Measurements from ENCODE around the gene ZNF746. TPM values are rescaled to one million over a fixed set of nuclear protein-coding genes. Genes with fewer than 3 reads are reported as not detected.

ZNF746 gene
- total RNA-seq, 1 experiment from 2014 or later, result 19.2 TPM

GRCh38 chr7:149478754-149479153 lies 18.9 kb downstream of the ZNF746 start:
- H3K27me3 ChIP-seq (ENCODE audit: insufficient read depth, low read depth), result no peaks in the 10 kb centered on the region
- POLR2A ChIA-PET (ENCODE audit: unreplicated experiment), result no interaction called here
- no peaks in the 10 kb centered on the region for H3K79me2 ChIP-seq (ENCODE audit: low read depth)
- H3K4me2 ChIP-seq, result no peak overlapping the region
- 0 out of 2 replicates have a peak, but pooled peaks cover 7% of the 10 kb centered on the region for H4K20me1 ChIP-seq (ENCODE audit: insufficient read depth)
- TF ChIP-seq EZH2 (IDR thresholded peaks at IDR 0.05; ENCODE audit: low read depth), result no peak
- CTCF ChIA-PET, result no interaction called here
- no TSS peak for BruUV-seq (replicated peaks)
- no peaks in the 10 kb centered on the region; the same call in 1 of the 2 replicates for H3F3A ChIP-seq (ENCODE audit: insufficient read depth, low read depth)
- no peaks in the 10 kb centered on the region for H3K4me1 ChIP-seq (replicated peaks; ENCODE audit: insufficient read depth)
- H3K9me2 ChIP-seq (ENCODE audit: insufficient read depth), result no peaks in the 10 kb centered on the region
- intact Hi-C loops (cut with micrococcal nuclease; ENCODE audit: unreplicated experiment), result no loop called here
- no peak overlapping the region for H3K27ac ChIP-seq
- DNase-seq, result no peak
- H3K4me3 ChIP-seq, result no peak overlapping the region
- no peak overlapping the region for H2AFZ ChIP-seq
- no peaks in the 10 kb centered on the region for H3K36me3 ChIP-seq (ENCODE audit: low read depth)
- no peaks in the 10 kb centered on the region for H3K9me3 ChIP-seq (ENCODE audit: insufficient read depth, low read depth)

- H3K9me2 ChIP-seq (ENCODE audit: insufficient read depth), result no peaks in the 10 kb centered on the region
- BruUV-seq (replicated peaks), result no TSS peak
- H3K27me3 ChIP-seq (ENCODE audit: insufficient read depth, low read depth), result no peaks in the 10 kb centered on the region
- no peak overlapping the region for H3K4me2 ChIP-seq
- no peak overlapping the region for H3K4me3 ChIP-seq
- DNase-seq, result no peak
- H3K27ac ChIP-seq, result no peak overlapping the region
- 0 out of 2 replicates have a peak, but pooled peaks cover 7% of the 10 kb centered on the region for H4K20me1 ChIP-seq (ENCODE audit: insufficient read depth)
- H3K36me3 ChIP-seq (ENCODE audit: low read depth), result no peaks in the 10 kb centered on the region
- CTCF ChIA-PET, result no interaction called here
- no peak overlapping the region for H2AFZ ChIP-seq
- POLR2A ChIA-PET (ENCODE audit: unreplicated experiment), result no interaction called here
- no peaks in the 10 kb centered on the region for H3K9me3 ChIP-seq (ENCODE audit: insufficient read depth, low read depth)
- H3K4me1 ChIP-seq (replicated peaks; ENCODE audit: insufficient read depth), result no peaks in the 10 kb centered on the region
- intact Hi-C loops (cut with micrococcal nuclease; ENCODE audit: unreplicated experiment), result no loop called here
- H3F3A ChIP-seq (ENCODE audit: insufficient read depth, low read depth), result no peaks in the 10 kb centered on the region
- no peaks in the 10 kb centered on the region for H3K79me2 ChIP-seq (ENCODE audit: low read depth)
- TF ChIP-seq CTCF (conservative IDR thresholded peaks at IDR 0.05) (no peak), EZH2 (IDR thresholded peaks at IDR 0.05; ENCODE audit: low read depth) (no peak)
Observed at GRCh38 chr7:149477494-149478443, 19.8 kb downstream of the ZNF746 start.

GRCh38 chr7:149476791-149477190 lies 20.8 kb downstream of the ZNF746 start:
- H3K27me3 ChIP-seq (ENCODE audit: insufficient read depth, low read depth), result no peaks in the 10 kb centered on the region
- H3F3A ChIP-seq (ENCODE audit: insufficient read depth, low read depth), result no peaks in the 10 kb centered on the region
- no peaks in the 10 kb centered on the region for H3K9me3 ChIP-seq (ENCODE audit: insufficient read depth, low read depth)
- H3K4me2 ChIP-seq, result no peak overlapping the region
- no peaks in the 10 kb centered on the region for H3K36me3 ChIP-seq (ENCODE audit: low read depth)
- no peaks in the 10 kb centered on the region for H3K79me2 ChIP-seq (ENCODE audit: low read depth)
- no peaks in the 10 kb centered on the region for H3K9me2 ChIP-seq (ENCODE audit: insufficient read depth)
- no peak overlapping the region for H2AFZ ChIP-seq
- TF ChIP-seq EZH2 (IDR thresholded peaks at IDR 0.05; ENCODE audit: low read depth), result no peak
- TF ChIP-seq CTCF (conservative IDR thresholded peaks at IDR 0.05), result no peak
- no TSS peak for BruUV-seq (replicated peaks)
- H4K20me1 ChIP-seq (ENCODE audit: insufficient read depth), result 0 out of 2 replicates have a peak, but pooled peaks cover 7% of the 10 kb centered on the region
- no peak overlapping the region for H3K27ac ChIP-seq
- intact Hi-C loops (cut with micrococcal nuclease; ENCODE audit: unreplicated experiment), result no loop called here
- ChIA-PET POLR2A (ENCODE audit: unreplicated experiment) (no interaction called here), CTCF (no interaction called here)
- DNase-seq, result no peak
- H3K4me1 ChIP-seq (replicated peaks; ENCODE audit: insufficient read depth), result no peaks in the 10 kb centered on the region
- no peak overlapping the region for H3K4me3 ChIP-seq
